Measurements from ENCODE around the gene MYL3. TPM values are rescaled to one million over a fixed set of nuclear protein-coding genes. Genes with fewer than 3 reads are reported as not detected.

MYL3 gene
- total RNA-seq, 4 donors from 2014 or later: 1.5 to 17.3 TPM; not detected in 2

DNA sequence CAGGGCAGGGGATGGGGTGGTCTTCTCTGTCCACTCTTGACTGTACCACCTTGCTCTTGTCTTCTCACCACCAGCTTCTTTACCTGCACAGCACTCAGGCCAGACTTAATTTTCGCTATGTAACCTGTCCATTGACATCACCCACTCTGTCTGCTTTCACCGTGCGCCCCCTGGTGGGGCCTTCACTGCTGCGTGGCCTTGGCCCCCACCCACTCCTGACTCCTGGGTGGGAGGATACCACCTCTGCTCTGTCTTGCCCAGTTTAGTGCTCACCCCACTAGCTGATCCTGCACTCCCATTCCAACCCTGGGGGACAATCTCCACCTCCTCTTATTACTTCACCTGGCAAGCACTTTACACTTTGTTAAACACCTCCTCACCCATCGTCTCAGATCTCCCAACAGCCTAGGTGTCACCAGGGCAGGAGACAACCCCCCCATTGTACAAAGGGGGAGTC, 32.0 kb upstream of the MYL3 start:
- peaks cover 0 to 8% of the 10 kb centered on the region in 2 donors for H3K27me3 ChIP-seq
- TF ChIP-seq, protein P1, sequence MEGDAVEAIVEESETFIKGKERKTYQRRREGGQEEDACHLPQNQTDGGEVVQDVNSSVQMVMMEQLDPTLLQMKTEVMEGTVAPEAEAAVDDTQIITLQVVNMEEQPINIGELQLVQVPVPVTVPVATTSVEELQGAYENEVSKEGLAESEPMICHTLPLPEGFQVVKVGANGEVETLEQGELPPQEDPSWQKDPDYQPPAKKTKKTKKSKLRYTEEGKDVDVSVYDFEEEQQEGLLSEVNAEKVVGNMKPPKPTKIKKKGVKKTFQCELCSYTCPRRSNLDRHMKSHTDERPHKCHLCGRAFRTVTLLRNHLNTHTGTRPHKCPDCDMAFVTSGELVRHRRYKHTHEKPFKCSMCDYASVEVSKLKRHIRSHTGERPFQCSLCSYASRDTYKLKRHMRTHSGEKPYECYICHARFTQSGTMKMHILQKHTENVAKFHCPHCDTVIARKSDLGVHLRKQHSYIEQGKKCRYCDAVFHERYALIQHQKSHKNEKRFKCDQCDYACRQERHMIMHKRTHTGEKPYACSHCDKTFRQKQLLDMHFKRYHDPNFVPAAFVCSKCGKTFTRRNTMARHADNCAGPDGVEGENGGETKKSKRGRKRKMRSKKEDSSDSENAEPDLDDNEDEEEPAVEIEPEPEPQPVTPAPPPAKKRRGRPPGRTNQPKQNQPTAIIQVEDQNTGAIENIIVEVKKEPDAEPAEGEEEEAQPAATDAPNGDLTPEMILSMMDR (IDR thresholded peaks at IDR 0.05): peak; percentile 59 to 87 (median 74)
- TF ChIP-seq POLR2A (IDR thresholded peaks at IDR 0.05): no peak
- H3K9me3 ChIP-seq: no peaks in the 10 kb centered on the region
- DNase-seq: peak; percentile 78 to 88 (median 80)
- peaks cover 0 to 28% (median 10%) of the 10 kb centered on the region in 4 donors for H3K4me1 ChIP-seq
- H3K36me3 ChIP-seq: no peaks in the 10 kb centered on the region
- no peak overlapping the region for H3K4me3 ChIP-seq
- no peak overlapping the region for H3K27ac ChIP-seq

DNA sequence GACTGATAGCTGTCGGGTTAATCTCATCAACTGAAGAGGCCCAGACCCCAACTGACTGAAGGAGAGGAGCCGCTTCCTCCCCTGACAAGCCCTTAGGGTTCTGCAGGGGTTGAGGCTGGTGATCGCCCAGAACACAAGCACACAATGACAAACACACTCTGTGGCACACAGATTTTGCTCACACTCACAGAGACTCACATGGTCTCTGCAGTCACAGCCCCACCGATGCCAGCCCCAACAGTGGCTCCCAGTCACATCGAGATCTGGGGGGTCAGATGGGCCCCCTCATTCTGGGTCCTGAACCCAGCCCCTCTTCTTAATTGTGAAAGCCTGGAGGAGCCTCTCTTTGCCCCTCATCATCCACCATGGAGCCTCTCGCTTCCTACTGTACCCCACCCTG, 31.0 kb upstream of the MYL3 start:
- no peaks in the 10 kb centered on the region for H3K36me3 ChIP-seq
- H3K4me1 ChIP-seq: peaks cover 0 to 28% (median 10%) of the 10 kb centered on the region in 4 donors
- peaks cover 0 to 8% of the 10 kb centered on the region in 2 donors for H3K27me3 ChIP-seq
- no peak for TF ChIP-seq POLR2A (IDR thresholded peaks at IDR 0.05)
- TF ChIP-seq, protein P1 (IDR thresholded peaks at IDR 0.05): no peak
- H3K27ac ChIP-seq: no peak overlapping the region
- H3K4me3 ChIP-seq: no peak overlapping the region
- DNase-seq: no peak
- no peaks in the 10 kb centered on the region for H3K9me3 ChIP-seq

DNA sequence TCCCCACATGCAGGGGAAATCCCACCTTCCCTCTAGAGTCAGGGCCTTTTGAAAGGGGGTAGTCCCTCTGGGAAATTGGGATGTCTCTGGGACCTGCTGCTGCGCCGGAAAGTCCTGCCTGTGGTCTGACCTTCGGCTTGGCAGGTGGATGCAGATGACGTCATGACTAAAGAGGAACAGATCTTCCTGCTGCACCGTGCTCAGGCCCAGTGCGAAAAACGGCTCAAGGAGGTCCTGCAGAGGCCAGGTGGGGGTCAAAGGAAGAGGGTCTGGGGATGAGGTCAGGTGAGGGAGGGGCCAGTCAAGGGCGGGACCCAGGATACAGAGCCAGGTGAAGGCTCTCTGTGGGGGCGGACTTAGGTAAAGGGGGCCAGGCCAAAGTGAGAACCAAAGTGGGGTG, 30.5 kb upstream of the MYL3 start:
- Histone ChIP-seq H3K4me3 (no peak overlapping the region), H3K27ac (no peak overlapping the region), H3K4me1 (peaks cover 0 to 25% (median 9%) of the 10 kb centered on the region in 4 donors), H3K27me3 (peaks cover 0 to 7% of the 10 kb centered on the region in 2 donors), H3K9me3 (no peaks in the 10 kb centered on the region), H3K36me3 (no peaks in the 10 kb centered on the region)
- TF ChIP-seq, protein P1 (IDR thresholded peaks at IDR 0.05): no peak
- no peak for TF ChIP-seq POLR2A (IDR thresholded peaks at IDR 0.05)
- no peak for DNase-seq

DNA sequence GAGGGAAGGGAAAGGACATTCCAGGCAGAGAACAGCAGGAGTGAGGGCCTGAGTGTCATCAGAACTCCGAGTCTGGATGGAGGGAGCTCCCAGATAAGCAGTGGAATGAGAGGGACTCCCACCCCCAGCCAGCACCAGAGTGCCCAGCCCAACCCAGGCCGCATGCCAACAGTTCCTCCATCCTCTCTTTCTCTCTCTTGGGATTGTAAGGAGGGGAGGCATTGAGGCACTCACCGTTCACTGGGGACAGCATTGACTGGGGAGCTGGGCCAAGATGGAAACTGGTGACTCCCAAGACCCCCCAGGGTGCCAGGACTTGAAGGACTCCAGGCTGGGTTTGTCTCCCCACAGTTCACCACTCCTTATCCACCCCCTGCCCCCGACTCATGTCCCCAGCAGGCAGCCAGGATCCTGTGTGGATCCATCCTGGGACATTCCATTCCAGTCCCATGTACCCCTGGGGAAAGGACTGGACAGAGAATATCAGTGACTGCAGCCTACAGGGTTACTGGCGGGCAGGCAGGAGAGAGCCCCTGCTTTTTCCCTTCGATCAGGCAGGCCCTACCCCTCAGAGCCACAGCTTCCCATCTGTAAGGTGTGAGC, 30.0 kb upstream of the MYL3 start:
- H3K27ac ChIP-seq: no peak overlapping the region
- H3K4me3 ChIP-seq: no peak overlapping the region
- DNase-seq: no peak
- no peaks in the 10 kb centered on the region for H3K36me3 ChIP-seq
- H3K9me3 ChIP-seq: no peaks in the 10 kb centered on the region
- H3K4me1 ChIP-seq: peaks cover 0 to 20% (median 7%) of the 10 kb centered on the region in 4 donors
- TF ChIP-seq, protein P1 (IDR thresholded peaks at IDR 0.05): no peak
- no peak for TF ChIP-seq POLR2A (IDR thresholded peaks at IDR 0.05)
- H3K27me3 ChIP-seq: peaks cover 0 to 2% of the 10 kb centered on the region in 2 donors

DNA sequence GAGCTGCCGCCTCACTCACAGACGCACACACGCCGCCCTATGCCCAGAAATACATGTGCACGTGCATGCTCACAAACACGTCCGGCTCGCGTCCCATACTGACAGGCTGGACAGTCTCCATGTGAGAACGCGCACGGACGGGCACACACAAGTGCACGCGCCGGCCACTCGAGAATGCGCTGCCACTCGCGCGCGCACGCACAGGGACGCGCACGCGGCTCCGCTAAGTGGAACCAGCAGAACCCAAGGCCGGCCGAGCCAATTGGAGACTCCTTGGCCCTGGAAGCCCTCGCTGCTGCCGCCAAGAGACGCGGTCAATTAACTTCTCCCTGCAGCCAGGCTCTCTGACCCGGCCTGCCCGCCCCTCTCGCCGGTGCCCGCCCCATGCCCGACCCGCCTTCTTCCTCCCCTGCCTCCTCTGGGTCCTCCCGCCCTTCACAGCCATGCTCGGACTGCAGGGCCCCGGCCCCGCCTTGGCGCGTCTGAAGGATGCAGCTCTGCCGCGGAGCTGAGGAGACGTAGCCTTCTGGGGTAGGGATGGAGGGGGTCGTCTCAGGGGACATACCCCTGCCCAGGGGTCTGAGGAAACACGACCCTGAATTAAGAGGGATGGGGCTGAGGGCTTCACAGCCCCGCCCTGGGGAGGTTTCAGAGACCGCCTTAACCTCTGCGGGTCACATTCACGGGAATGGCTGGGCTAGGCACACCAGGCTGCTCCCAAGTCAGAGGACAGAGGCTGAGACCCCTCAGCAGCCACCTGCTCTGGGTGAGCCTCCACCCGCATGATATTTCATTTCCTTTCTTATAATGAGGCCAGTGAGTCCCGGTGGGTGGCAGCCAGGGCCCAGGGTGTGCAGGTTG, 29.3 kb upstream of the MYL3 start:
- peak overlapping the region; percentile 9 to 48 (median 44) for H3K4me3 ChIP-seq
- no peaks in the 10 kb centered on the region for H3K27me3 ChIP-seq
- H3K4me1 ChIP-seq: peaks cover 0 to 16% (median 5%) of the 10 kb centered on the region in 4 donors
- H3K36me3 ChIP-seq: no peaks in the 10 kb centered on the region
- no peaks in the 10 kb centered on the region for H3K9me3 ChIP-seq
- DNase-seq: peak in 2 of 3 donors; percentile 66 to 68
- H3K27ac ChIP-seq: no peak overlapping the region
- TF ChIP-seq, protein P1 (IDR thresholded peaks at IDR 0.05): no peak
- no peak for TF ChIP-seq POLR2A (IDR thresholded peaks at IDR 0.05)
